Fibroblast of gingiva (primary cell): ENCODE results near the gene TAS2R41.

ENCODE experiments used
- DNase-seq: peaks from one replicate; pipeline ENCODE4 v3.0.0-alpha.2; 2011; ENCODE audit warnings: low read depth

TAS2R41 gene

DNA sequence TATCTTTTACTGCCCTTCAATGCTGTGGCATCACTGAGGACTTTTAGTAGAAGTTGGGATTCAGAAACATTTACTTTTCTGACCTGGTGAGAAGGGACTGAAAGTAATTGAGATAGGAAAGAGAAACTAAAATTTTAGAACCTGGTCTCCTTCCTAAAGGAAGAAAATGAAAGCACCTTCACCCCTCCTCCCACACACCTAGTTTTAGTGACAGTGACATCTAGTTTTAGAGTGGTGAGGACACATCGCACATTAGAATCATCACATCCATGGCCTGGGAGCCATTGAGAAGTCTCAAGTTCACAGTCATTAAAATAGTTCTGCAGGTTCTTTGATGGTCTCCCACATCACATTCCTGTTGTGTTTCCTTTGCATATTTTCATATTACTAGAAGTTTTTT is 16.1 kb downstream of the TAS2R41 start:
- DNase-seq: no peak

DNA sequence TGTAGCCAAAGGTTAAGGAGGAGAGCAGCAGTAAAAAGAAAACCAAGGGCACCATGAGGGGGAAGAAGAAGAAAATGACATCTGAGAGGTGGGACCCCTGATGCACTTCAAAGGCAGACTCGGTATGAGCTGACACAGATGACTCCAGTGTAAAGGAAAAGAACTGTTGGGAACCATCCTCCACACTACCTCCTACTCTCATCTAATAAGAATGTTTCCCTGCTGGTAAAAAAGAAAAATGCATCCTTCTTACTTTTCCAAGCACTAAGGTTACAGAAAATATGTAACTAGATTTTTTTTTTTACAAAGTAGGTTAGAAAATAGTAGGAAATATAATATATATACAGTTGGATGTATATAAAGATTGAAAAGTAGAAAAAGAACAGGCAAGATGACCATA is 16.9 kb downstream of the TAS2R41 start:
- DNase-seq: no peak

DNA sequence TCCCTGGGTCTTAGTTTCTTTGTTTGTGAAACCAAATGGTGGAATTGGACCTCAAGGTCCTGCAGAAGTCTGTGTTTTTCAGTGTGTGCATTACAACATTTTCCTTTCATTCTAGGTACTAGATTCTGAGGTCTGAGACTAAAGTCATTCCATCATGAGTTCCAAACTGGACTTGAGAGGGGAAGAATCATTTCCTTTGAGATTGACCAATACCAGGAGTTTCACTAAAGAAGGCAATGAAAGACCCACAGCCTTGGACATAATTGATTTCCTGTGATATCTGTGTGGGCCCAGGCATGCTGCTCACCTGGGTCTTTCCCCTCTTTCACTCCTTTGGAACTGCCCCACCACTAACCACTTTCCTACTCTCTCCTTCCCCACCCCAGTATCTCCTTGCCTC is 18.2 kb downstream of the TAS2R41 start:
- no peak for DNase-seq

DNA sequence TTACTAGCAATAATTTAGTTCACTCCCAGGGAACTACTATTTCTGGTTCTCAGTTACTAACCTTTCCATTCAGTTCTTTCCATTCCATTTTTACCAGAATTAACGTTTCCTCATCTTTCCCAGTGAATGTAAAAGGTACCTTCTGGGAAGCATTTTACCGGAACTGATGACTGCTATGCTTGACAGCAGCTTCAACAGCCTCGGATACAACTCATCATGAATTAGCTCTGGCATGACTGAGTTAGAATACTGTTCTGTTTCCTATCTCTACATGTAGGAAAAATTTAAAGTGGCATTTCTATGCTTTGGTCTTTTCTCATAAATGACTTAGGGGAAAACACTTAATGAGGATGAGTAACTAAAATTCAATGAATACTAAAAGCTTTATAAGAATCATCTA is 18.6 kb downstream of the TAS2R41 start:
- DNase-seq: no peak

DNA sequence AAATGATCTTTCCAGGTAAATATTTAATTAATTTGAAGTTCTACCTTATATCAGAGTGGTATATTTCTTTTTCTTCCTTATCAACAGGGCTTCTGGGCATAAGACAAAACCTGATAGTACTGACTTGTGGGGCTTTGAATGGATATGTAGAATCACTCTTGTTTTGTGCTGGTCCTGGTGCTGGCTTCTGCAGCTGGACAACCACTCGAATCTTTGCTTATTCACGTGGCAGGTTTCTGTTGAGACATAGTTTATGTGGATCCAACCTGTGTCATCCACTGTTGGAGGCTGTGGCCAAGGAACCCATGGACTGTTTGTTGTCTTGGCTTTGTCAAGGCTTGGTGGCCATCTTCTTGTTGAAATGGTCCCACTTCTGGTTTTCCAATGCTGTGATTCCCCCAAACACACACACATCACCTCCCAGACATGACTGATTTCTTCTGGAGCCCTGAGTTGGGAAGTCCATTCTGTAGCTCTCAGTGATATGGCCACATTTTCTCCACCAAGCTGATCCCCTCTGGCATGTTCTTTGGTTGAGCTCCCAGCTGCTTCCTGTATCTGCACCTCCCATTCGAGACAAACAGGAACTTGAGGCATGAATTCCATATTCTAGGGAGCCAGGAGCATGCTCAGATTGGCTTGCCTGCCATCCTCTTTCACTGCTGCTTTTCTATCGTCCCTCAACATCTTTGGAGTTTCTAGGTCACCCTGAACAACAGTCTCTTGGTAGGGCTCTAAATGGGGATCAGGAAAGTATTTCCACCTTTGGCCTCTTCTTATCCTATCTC is 19.5 kb downstream of the TAS2R41 start:
- DNase-seq: no peak

DNA sequence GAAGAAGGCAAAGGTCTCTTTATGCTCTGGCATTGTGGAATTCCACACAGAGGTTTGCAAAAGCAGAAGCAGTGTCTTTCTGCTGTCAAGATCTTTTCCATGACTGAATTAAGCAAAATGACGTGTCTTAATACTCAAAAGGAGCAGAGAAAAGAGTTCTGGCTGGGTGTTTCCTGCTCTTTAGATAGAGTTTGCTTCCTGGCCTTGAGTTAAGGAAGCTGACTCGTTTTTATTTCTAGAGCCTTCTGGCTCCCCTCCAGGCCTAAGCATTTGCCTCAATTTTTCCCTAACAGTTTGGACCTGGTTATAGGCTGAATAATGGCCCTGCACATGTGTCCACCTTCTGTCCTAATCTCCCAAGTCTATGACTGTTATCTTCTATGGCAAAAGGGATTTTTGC is 21.6 kb downstream of the TAS2R41 start:
- DNase-seq: no peak

DNA sequence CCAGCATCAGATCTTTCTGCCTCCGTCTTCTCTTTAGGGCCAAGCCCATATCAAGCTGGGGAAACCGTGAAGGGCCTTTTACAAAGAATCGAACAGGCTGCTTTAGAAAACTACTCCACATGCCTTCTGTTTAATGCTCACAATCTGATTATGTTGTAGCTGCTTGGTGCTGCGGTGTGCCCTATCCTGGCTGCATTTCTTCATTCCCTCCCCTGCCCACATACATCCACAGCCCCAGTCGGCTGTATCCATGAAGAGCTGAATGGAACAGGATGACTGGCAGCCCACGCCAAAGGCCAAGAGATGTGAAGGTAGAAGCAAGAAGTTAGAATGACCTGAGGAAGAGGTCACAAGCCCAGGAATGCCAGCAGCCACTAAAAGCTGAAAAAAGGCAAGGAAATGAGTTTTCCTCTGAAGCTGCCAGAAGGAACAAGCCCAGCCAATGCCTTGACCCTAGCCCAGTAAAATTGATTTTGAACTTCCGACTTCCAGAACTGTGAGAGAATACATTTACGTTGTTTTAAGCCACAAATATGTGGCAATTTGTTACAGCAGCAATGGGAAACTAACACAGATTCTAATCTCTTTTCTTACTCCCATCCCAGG is 22.2 kb downstream of the TAS2R41 start:
- DNase-seq: peak; percentile 11

DNA sequence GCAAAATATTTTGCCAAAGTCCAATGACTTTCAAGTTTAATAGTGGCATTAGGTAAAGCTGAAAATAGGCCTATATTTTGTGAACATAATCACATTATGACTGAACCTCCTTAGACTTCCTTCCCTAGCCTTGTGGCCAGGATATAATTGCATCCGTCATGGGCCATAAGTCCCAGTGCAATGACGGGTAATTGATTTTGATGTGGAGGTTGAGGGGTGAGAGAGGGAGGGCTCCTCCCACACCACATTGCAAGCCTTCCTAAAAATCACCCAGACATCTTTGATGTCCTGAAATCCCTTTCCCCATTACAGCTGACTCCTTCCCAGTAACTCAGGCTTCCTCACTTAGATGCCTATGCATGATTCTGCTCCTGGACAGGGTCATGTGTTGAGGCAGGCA is 25.6 kb downstream of the TAS2R41 start:
- no peak for DNase-seq

DNA sequence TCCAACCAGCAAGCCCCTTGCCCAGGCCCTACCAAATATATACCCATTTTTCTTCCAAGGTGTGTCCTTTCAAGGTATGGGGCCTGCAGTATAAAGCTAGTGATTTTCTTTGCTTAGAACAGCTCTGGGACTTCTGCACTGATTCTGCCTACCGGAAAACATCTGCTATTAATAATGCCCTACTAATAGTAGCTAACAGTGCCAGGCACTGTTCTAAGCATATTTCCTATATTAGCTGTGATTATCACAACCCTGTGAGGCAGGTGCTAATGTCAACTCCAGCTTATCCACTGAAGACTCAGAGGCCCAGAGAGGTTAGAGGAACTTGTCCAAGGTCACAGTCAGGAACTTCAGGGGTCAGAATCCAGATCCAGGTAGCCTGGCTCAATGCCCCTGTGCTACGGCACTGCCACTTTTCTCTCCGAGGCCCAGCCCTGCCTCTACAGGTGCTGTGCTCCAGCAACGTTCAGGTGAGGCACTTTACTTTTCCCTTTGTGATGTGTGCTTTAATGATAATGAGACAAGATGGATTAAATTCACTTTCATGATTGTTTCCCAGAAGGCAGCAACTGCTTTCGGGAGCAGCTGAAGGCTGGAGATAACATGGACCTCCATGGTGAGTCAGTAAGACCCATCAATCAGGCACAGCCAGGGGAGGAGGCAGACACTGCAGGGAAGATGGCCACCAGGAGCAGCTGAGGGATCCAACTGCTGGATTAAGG is 26.7 kb downstream of the TAS2R41 start:
- no peak for DNase-seq

DNA sequence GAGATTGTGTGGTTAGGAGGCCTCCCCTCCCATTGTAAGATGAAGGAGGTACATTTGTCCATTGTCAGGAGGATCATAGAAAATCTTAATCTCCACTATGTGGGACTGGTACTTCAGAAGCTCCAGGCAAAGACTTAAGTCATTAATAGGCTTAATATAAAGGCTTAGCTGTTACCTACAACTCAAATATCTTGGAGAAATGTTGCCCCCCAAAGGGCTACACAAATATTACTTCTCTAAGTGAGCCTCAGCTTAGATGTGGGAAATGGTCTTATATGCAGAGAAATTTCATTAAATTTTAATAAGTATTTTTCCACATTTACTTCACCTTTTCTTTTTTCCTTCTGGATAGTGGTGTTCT is 27.2 kb downstream of the TAS2R41 start:
- DNase-seq: no peak

DNA sequence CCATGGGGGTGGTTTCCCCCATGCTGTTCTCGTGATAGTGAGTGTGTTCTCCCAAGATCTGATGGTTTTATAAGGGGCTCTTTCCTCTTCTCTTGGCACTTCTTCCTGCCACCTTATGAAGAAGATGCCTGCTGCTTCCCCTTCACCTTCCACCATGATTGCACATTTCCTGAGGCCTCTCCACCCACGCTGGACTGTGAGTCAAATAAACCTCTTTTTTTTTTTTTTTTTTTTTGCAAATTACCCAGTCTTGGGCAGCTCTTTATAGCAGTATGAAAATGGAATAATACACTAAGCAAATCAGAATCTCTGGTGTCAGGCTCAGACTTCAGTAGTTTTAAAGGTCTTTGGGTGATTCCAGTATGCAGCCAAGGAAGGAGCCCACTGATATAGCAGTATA is 28.2 kb downstream of the TAS2R41 start:
- DNase-seq: no peak

DNA sequence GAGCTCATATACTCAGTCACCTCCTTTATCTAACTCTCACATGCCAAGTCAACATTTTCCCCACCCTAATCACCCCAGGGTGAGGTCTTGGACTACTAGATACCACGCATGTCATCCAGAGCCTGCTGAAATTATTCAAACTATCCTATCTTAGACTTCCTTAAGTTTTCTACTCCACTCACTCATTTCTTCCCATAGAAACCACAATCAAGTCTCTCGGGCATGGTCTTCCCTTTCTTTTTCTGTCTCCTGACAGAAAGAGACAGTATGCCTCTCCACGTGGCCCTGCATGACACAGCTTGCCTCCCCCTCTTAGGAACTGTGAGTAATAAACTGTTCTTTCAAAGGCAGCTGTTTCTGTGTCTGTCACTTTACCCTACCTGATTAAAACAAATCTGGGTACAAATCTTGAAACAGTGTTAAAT is 29.4 kb downstream of the TAS2R41 start:
- DNase-seq: no peak

DNA sequence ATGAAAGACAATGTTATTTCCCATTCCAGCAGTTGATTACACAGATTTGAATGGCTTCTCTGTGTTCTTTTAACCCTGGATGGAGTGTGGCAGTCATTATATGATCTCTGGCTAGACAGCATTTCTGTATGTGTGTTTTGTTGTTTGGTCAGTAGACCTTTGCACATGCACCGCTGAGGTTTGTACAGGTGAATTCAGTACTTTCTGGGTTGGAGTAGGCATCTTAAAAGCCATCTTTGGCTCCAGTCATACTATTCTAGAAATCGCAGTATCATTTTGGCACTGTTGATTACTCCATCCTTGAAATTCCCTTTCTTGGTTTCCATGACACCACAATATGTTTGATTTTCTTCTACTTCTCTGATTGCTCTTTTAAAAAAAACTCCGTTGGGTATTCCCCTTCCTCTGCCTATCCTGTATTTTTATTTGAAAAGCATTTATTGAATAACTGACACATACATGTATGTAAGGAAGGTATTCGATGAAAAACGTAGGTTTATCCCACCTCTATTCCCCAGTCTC is 29.9 kb downstream of the TAS2R41 start:
- no peak for DNase-seq

DNA sequence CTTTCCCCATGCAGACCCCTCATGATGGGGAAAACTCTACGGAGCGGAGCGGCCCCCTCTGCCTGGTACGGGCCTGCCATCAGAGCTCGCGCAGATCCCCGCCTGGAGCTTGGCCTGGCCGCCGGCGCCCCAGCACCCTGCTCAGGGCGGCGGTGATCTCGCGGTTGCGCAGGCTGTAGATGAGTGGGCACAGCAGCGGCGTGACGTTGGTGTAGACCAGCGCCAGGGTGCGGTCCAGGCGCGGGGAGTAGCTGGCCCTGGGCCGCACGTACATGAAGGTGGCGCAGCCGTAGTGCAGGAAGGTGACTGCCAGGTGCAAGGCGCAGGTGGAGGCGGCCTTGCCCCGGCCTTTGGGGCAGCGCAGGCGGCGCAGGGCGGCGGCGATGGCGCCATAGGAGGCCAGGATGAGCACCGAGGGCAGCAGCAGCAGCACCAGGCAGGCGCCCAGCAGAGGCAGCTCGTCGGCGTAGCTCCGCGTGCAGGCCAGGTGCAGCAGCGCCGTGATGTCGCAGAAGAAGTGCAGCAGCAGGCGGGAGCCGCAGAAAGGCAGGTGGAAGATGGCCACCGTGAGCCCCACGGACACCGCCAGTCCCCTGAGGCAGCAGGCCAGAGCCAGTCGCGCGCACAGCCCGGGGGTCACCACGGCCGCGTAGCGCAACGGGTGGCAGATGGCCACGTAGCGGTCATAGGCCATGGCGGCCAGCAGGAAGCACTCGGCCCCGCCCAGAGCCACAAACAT is 33.4 kb downstream of the TAS2R41 start:
- no peak for DNase-seq

DNA sequence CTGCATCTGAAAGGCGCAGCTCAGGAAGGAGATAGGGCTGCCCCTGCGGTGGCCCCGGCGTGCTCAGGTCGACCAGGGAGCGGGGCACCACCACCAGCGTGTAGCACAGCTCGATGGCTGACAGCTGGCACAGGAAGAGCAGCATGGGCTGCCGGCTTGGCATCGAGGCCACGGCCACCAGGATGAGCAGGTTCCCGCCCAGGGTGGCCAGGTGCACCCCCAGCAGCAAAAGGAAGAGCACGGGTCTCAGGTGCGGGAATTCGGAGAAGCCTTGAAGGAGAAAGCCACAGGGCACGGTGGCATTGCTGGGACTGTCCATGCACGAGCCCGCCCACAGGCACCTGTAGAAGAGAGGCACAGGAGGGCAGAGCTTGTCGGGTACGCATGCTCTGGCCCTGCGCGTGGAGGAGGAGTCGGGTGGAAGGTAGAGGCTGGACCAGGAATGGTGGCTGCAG is 33.9 kb downstream of the TAS2R41 start:
- DNase-seq: no peak

DNA sequence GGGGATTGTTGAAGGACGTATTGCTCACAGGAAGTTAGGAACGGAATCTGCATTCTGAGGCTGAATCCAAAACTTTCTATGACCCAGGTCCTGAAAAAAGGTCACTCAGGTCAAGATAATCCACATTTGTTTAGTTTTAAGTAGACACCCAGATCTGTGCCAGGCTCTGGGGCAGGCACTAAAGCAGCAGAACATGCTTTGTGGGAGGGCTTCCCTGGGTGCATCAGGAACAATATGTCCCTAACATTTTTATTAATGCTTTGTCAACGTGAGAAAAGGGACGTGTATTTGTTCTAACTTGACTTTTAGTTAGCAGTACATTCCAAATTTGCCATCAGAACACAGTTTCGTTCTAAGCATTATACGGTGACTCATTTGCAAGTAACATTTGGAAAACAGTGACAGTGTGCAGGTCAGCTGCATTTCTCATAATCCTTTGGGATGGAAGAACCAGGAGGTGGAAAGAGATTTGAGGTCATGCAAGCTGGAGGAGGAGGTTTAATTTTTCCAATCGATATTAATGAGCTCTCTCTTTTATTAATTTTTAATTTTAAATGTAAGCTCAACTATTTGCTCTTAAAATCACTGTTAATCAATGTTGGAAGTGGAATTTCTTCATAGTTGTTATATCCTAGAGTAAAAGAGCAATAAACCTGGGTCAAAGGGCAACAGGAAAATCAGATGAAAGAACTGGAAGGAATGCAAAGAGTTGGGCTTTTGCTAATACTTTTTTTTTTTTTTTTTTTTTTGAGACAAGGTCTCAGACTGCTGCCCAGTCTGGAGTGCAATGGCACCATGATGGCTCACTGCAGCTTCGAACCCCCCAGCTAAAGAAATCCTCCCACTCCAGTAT is 35.0 kb downstream of the TAS2R41 start:
- DNase-seq: no peak

DNA sequence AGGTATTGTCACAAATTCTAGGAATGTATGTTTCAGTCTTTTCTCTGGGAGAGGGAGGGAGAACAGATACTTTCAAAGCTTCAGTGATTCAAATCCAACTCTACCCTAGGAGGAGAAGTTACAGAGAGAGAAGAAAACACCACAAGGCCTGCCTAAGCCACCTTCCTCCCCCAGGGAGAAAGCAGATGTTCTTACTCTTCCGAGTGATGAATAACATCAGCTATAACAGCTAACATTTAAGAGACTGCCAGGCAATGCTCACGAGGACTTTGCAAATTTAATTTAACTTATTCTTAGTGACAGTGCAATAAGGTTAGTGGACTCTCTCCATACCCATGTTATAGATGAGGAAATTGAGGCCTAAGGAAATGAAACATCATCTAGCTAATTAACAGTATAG is 36.8 kb downstream of the TAS2R41 start:
- DNase-seq: no peak

DNA sequence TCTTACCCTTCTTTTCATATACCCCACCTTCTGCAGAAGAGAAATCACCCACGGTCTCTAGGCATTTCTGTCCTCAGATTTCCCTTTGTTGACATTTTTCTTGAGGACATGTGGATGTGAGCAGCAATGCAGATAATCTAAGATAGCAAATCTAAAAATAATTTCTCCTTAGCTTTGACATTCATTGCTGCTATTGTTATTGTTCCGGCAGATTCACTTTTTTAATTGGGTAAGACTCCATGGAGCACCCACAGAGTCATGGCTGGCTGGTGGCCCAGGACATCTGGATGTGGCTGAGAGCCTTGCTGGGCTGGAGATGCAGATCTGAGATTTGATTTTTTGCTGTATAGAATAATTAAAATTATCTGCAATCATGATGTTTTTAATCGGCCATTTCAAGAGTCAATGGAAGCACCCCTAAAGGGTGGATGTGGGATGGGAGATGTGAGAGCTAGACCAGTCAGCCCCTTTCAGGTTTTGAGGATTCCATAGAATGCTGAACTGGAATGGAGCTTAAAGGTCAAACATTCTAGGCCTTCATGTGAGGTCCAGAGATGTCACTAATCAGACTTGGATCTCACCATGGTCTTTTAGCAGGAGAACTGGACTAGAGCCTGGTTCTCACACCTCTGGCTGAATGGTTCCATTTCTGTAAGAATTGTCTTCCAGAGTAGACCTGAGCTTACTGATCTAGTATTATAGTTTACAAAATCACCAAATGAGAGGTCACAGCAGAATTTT is 37.5 kb downstream of the TAS2R41 start:
- no peak for DNase-seq

DNA sequence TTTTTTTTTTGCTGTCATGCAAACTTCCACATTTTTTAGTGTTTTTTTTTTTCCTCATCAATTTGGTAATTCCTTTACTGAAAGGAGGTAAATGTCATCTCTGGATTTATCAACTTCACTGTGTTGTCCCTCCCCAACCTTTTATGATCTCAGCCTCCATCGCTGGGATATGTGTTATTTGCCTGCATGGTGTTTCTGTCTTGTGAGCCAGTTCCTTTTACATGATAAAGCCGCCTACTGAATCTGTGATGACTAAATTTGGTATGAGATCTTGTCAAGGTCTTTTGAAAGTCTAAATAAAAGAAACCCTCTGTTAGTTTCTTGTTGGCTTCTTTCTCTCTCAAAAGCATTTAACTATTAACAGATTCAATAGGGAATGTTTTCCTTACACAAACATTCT is 39.3 kb downstream of the TAS2R41 start:
- DNase-seq: no peak

DNA sequence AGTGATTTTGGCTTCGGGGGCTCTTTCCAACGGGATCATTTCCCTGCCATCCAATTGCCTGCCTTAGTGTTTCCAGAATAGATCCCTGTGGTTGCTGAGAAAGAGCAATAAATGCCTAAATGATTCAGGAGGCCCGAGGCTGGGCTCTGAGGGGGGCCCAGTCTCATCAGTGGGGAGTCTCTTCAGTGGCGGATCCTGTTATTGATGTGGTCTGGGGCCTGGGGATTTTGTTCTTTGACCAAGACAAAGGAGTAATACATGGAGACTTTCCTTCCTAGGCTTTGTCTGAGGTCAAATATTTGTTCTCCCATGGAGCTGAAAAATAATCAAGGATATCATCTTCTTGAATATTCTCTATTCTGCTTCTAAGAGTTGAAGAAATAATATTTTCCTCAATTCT is 40.8 kb downstream of the TAS2R41 start:
- no peak for DNase-seq

DNA sequence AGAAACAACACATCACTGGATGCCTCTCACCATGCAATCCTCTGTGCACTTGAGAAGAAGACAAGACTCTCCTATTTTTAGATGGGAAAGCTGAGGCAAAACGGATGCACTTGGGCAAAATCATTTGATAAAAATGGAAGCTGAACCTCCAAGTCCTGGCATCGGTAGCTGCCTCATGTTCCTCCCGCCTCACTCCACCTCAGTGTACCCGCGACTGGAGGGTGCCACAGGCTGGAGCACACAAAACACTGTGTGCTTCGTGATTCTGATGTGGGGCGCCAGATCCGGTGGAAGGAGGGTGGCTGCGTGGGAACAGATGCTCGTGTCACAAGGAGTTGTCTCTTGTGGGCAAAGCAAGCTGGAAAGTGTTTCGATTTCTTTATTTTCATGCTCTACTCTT is 41.3 kb downstream of the TAS2R41 start:
- DNase-seq: no peak
